ENCODE results near the gene C16orf96.

Gene C16orf96

DNA sequence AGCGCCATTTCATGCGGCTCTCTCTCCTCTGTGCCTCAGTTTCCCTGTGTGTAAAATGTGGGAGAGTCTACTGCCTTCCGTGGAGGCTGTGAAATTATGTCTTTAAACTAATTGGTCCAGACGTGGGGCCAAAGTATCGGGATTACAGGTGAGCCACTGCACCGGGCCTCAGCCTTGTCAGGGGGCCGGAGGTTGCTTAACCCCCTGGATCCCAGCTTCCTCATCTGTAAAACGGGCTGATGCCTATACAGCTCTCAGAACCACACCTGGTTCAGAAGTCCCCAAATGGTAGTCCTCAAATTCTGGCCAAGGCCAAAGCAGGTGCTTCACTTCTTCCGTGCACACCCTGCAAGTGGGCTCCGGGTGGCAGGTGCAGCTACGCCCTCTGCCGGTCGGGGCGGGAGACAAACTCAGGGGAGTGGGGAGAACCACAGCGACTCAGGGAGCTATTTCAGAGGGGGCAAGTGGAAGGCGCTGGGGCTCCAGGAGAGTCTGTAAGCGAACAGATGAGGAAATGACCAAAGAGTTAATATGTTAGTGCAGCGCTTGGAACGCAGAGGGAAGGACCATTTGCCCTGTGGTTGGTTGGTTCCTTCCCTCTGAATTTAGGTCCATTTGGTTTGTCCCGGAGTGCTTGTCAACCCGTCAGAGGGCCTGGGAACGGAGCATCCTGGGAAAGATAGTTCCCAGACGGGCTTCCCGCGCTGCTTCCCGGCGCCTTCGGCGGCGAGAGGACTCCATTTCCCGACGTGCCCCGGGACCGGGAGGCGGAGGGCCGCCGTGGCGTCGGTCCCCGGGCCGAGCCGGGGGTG, 68.1 kb downstream of the C16orf96 start, which contains the start of gene MGRN1 (continued):
- peak; percentile 94 for TF ChIP-seq ZNF335 (tag by site-specific recombination; conservative IDR thresholded peaks at IDR 0.05)
- peak; percentile 58; the same call in 1 of the 2 replicates for TF ChIP-seq ZNF394 (tag by site-specific recombination; IDR thresholded peaks at IDR 0.05; ENCODE audit: borderline replicate concordance)
- TF ChIP-seq ZBTB10 (tag by site-specific recombination; IDR thresholded peaks at IDR 0.05) = no peak
- peak; percentile 57; the same call in 1 of the 2 replicates for TF ChIP-seq ZBTB21 (tag by site-specific recombination; IDR thresholded peaks at IDR 0.05)
- peak; percentile 84 for TF ChIP-seq ZNF639 (tag by site-specific recombination; IDR thresholded peaks at IDR 0.05)
- peak; percentile 90 for TF ChIP-seq ZNF324 (tag by site-specific recombination; IDR thresholded peaks at IDR 0.05)
- peak; percentile 78; the same call in 1 of the 2 replicates for TF ChIP-seq KLF16 (tag by site-specific recombination; IDR thresholded peaks at IDR 0.05)
- TF ChIP-seq, protein P1, sequence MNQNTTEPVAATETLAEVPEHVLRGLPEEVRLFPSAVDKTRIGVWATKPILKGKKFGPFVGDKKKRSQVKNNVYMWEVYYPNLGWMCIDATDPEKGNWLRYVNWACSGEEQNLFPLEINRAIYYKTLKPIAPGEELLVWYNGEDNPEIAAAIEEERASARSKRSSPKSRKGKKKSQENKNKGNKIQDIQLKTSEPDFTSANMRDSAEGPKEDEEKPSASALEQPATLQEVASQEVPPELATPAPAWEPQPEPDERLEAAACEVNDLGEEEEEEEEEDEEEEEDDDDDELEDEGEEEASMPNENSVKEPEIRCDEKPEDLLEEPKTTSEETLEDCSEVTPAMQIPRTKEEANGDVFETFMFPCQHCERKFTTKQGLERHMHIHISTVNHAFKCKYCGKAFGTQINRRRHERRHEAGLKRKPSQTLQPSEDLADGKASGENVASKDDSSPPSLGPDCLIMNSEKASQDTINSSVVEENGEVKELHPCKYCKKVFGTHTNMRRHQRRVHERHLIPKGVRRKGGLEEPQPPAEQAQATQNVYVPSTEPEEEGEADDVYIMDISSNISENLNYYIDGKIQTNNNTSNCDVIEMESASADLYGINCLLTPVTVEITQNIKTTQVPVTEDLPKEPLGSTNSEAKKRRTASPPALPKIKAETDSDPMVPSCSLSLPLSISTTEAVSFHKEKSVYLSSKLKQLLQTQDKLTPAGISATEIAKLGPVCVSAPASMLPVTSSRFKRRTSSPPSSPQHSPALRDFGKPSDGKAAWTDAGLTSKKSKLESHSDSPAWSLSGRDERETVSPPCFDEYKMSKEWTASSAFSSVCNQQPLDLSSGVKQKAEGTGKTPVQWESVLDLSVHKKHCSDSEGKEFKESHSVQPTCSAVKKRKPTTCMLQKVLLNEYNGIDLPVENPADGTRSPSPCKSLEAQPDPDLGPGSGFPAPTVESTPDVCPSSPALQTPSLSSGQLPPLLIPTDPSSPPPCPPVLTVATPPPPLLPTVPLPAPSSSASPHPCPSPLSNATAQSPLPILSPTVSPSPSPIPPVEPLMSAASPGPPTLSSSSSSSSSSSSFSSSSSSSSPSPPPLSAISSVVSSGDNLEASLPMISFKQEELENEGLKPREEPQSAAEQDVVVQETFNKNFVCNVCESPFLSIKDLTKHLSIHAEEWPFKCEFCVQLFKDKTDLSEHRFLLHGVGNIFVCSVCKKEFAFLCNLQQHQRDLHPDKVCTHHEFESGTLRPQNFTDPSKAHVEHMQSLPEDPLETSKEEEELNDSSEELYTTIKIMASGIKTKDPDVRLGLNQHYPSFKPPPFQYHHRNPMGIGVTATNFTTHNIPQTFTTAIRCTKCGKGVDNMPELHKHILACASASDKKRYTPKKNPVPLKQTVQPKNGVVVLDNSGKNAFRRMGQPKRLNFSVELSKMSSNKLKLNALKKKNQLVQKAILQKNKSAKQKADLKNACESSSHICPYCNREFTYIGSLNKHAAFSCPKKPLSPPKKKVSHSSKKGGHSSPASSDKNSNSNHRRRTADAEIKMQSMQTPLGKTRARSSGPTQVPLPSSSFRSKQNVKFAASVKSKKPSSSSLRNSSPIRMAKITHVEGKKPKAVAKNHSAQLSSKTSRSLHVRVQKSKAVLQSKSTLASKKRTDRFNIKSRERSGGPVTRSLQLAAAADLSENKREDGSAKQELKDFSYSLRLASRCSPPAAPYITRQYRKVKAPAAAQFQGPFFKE (tag by site-specific recombination; IDR thresholded peaks at IDR 0.05; ENCODE audit: borderline replicate concordance) = no peak
- TF ChIP-seq ZNF132 (tag by site-specific recombination; IDR thresholded peaks at IDR 0.05; ENCODE audit: borderline replicate concordance) = no peak
- TF ChIP-seq ZIC2 (tag by site-specific recombination; IDR thresholded peaks at IDR 0.05) = 0 out of 2 replicates have a peak, but pooled peaks have one; percentile 22
- no peak for TF ChIP-seq SALL2 (tag by site-specific recombination; IDR thresholded peaks at IDR 0.05; ENCODE audit: borderline replicate concordance)
- peak; percentile 97 for TF ChIP-seq ZSCAN4 (tag by site-specific recombination; IDR thresholded peaks at IDR 0.05)
- peak; percentile 66; the same call in 1 of the 2 replicates for TF ChIP-seq ZBTB20 (tag by site-specific recombination; IDR thresholded peaks at IDR 0.05)
- TF ChIP-seq GLIS2 (tag by site-specific recombination; IDR thresholded peaks at IDR 0.05) = 0 out of 2 replicates have a peak, but pooled peaks have one; percentile 24
- 0 out of 2 replicates have a peak, but pooled peaks have one; percentile 12 for TF ChIP-seq YY2 (tag by site-specific recombination; IDR thresholded peaks at IDR 0.05)
- peak; percentile 73 for TF ChIP-seq ZNF391 (tag by site-specific recombination; IDR thresholded peaks at IDR 0.05; ENCODE audit: borderline replicate concordance, low read depth)
- TF ChIP-seq ZNF112 (tag by site-specific recombination; IDR thresholded peaks at IDR 0.05) = no peak
- peak; percentile 98 for TF ChIP-seq ZNF76 (tag by site-specific recombination; IDR thresholded peaks at IDR 0.05; ENCODE audit: borderline replicate concordance, low read depth)
- TF ChIP-seq ZNF518A (tag by site-specific recombination; conservative IDR thresholded peaks at IDR 0.05; ENCODE audit: low read depth) = peak; percentile 30; the same call in 1 of the 2 replicates
- TF ChIP-seq PRDM1 (tag by site-specific recombination; IDR thresholded peaks at IDR 0.05) = no peak
- peak; percentile 32; the same call in 1 of the 2 replicates for TF ChIP-seq KLF1 (tag by site-specific recombination; IDR thresholded peaks at IDR 0.05)
- peak; percentile 87 for TF ChIP-seq ZNF629 (tag by site-specific recombination; IDR thresholded peaks at IDR 0.05)

All from HEK293 (cell line).